ENCODE results near the gene NAB1. TPM values are rescaled to one million over a fixed set of nuclear protein-coding genes. Genes with fewer than 3 reads are reported as not detected.
A peak's percentile ranks its signal among the peaks of the same experiment; 100 is the strongest.
"Not testable (repeated sequence)": the region's sequence is repeated elsewhere in the genome, so short reads cannot be mapped to it uniquely, and the experiment has no call there.

NAB1 gene, protein sequence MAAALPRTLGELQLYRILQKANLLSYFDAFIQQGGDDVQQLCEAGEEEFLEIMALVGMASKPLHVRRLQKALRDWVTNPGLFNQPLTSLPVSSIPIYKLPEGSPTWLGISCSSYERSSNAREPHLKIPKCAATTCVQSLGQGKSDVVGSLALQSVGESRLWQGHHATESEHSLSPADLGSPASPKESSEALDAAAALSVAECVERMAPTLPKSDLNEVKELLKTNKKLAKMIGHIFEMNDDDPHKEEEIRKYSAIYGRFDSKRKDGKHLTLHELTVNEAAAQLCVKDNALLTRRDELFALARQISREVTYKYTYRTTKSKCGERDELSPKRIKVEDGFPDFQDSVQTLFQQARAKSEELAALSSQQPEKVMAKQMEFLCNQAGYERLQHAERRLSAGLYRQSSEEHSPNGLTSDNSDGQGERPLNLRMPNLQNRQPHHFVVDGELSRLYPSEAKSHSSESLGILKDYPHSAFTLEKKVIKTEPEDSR
- total RNA-seq, result 10 to 100 TPM; 23.4 to 23.7 TPM

DNA sequence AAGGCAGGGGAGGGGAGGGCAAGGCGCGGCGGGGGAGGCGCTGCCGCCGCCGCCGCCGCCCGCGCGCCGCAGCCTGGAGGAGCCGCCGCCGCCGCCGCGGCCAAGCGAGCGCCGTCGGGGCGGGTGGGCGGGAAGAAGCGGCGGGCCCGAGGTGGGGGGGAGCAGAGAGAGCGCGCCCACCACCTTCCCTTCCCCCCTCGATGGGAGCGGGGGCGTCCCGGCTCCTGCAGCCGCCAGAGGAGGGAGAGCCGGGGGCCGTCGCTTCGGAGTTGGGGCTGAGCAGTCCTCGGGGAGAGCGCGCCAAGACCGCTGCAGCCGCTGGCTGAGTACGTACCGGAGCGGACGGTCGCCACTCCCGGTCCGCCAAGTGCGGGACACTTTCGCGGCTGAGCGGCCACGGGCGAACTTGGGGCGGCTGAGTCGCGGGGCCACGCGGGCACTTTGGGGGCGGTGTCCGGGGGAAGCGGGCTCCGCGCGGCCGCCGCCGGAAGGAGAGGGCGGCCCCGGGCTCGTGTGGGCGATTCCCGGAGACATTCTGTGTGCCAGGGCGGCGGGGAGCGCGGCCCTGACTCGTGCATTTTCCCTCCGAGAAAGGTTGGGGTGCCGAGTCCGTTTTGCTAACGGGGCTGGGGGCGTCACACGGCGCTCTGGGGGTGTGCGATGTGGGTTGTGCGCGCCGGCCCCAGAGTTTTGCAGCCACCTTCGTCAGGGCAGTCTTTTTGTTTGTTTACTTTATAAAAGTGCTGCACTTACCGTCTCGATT lies at the start of gene NAB1:
TSS of gene NAB1 (plus strand) at position 49 of the 763 bp plus-strand sequence. CDS start 10,094 bp downstream, outside the sequence.
- Mint-ChIP-seq H3K4me3 (peak within 1 kb of the TSS; percentile 92), H3K27me3 (ENCODE audit: low read depth) (peaks cover 10% of the 10 kb centered on the region), H3K4me1 (ENCODE audit: low read depth) (peaks cover 18% of the 10 kb centered on the region), H3K36me3 (ENCODE audit: low read depth) (no peaks in the 10 kb centered on the region), H3K9me3 (ENCODE audit: insufficient read depth) (no peaks in the 10 kb centered on the region), H3K27ac (peak within 1 kb of the TSS; percentile 75)
- POLR2A ChIA-PET, result interaction anchor here (0.6 to 2.0 kb wide), 2 partner anchors 115 to 202 kb away, joined by 3 to 13 read pairs; partner anchors contain the start of gene NEMP2
- peak; percentile 60 for DNase-seq
- ATAC-seq, result peak; percentile 79
- CTCF ChIA-PET, result interaction anchor here (1.4 to 4.0 kb wide), 4 partner anchors 12 to 116 kb away, joined by 3 to 39 read pairs (median 7); no protein-coding TSS in a partner anchor

DNA sequence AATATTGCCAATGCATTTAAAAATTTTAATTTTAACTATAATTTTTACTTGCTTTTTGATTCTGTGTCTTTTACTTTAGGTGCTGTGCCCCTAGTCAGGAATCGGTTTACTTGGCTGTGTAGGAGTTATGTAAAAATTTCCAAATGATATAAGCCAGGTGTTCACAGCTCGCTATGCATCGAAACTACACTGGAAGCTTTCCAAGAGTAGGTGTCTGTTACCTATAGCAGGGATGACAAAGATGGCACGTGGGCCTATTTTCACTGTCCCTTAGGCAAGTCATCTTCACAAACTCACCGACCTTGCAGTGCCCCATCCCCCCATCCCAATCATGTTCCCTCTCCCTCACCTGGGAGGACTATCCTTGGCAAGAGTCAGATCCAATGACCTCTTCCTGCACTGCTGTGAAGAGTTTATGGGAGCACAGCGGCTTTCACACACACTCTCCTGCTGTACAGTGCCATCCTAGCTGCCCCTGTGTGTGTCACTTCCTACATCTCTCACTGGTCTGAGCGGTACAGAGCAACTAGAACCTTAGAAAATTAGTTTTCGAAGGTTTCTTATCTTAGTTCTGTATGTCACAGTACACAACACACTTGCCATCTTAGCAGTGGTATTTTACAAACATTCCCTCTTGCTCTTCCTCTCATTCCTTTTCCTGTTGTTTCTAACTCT lies 49.2 kb upstream of the NAB1 start:
- ATAC-seq (no peak), DNase-seq (no peak)
- Mint-ChIP-seq H3K36me3 (ENCODE audit: low read depth) (peaks cover 2% of the 10 kb centered on the region), H3K9me3 (ENCODE audit: insufficient read depth) (no peaks in the 10 kb centered on the region), H3K4me3 (no peak overlapping the region), H3K27ac (no peak overlapping the region), H3K4me1 (ENCODE audit: low read depth) (peaks cover 10% of the 10 kb centered on the region), H3K27me3 (ENCODE audit: low read depth) (no peaks in the 10 kb centered on the region)
- ChIA-PET CTCF (no interaction called here), POLR2A (interaction anchor here (0.6 kb wide), 1 partner anchor 35 kb away, joined by 3 read pairs; no protein-coding TSS in a partner anchor)

DNA sequence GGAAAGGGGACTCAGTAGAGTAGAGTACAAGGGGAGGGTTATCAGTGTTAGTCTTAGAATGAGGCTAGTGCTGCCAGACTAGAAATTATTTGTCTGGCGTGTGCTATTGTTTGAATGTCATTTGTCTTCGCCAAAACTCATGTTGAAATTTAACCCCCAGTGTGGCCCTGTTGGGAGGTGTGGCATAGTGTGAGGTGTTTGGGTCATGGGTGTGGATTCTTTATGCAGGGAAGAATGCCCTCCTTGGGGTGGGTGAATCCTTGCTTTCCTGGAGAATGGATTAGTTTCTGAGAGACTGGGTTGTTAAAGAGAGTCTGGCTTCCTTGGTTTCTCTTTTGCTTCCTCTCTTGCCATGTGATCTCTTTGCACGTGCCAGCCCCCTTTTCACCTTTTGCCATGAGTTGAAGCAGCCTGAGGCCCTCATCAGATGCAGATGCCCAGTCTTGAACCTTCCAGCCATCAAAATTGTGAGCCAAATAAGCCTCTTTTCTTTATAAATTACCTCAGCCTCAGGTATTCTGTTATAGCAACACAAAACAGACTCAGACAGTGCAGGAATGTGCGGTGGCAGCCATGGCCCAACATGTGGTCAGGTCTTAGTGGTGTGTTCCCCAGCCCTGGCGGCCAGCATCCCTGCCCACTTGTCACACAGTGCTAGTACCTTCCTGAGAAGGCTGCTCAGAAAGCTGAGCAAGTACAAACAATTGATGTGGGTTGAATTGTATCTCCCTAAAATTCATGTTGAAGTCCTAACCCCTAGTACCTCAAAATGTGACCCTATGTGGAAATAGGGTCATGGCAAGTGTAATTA lies 48.4 kb upstream of the NAB1 start:
- POLR2A ChIA-PET, result no interaction called here
- H3K9me3 Mint-ChIP-seq (ENCODE audit: insufficient read depth), result no peaks in the 10 kb centered on the region
- H3K27me3 Mint-ChIP-seq (ENCODE audit: low read depth), result no peaks in the 10 kb centered on the region
- CTCF ChIA-PET, result interaction anchor here (1.4 kb wide), 1 partner anchor 18 kb away, joined by 3 read pairs; no protein-coding TSS in a partner anchor
- no peak for DNase-seq
- peaks cover 2% of the 10 kb centered on the region for H3K36me3 Mint-ChIP-seq (ENCODE audit: low read depth)
- H3K4me1 Mint-ChIP-seq (ENCODE audit: low read depth), result peaks cover 10% of the 10 kb centered on the region
- ATAC-seq, result no peak
- no peak overlapping the region for H3K4me3 Mint-ChIP-seq
- no peak overlapping the region for H3K27ac Mint-ChIP-seq

DNA sequence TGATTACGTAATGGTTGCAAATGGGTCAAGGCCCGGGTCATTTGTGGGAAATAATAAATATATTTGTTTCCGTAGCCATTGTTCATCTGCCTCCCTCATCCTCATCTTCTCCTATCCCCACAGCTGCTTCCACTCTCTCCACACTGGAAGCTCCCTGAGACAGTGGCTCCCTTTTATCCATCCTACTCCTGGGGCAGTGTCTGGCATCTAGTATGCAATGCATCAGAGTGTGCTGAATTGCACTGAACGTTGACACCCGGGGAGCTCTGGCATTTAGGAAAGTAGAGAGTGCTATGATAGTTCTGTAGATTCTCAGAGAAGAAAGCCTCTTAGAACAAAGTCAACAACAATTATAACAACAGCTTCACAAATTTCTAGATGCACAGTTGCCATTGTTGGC lies 45.5 kb upstream of the NAB1 start:
- no peak for DNase-seq
- ChIA-PET POLR2A (interaction anchor here (0.7 kb wide), 1 partner anchor 28 kb away, joined by 3 read pairs; no protein-coding TSS in a partner anchor), CTCF (no interaction called here)
- H3K27ac Mint-ChIP-seq, result no peak overlapping the region
- H3K9me3 Mint-ChIP-seq (ENCODE audit: insufficient read depth), result no peaks in the 10 kb centered on the region
- peaks cover 10% of the 10 kb centered on the region for H3K4me1 Mint-ChIP-seq (ENCODE audit: low read depth)
- H3K4me3 Mint-ChIP-seq, result no peak overlapping the region
- no peak for ATAC-seq
- no peaks in the 10 kb centered on the region for H3K36me3 Mint-ChIP-seq (ENCODE audit: low read depth)
- no peaks in the 10 kb centered on the region for H3K27me3 Mint-ChIP-seq (ENCODE audit: low read depth)

DNA sequence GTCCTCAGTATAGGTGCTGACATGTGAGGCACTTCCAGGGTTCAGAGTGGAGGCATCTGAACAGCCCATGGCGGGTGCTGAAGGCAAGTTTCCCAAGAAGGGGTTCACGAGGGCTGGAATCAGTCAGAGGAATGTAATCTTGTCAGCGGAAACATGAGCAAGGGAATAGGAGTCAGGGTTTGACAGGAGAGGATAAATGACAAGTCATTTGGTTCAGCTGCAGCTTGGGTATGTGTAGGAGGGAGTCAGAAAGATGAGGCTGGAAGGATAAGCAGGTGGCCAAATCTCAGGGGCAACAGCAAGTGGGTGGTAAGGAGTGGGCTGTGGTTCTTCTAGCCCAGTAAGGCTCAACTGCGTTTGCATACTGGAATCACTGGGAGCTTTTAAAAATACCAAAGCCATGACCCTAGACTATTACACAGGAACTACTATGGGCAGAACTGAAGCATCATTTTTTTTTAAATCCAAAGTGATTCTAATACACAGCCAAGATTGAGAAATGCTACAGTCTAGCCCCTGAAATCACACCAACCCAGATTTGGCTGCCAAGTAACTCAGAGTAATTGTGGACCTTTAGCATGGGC lies 41.8 kb upstream of the NAB1 start:
- H3K4me3 Mint-ChIP-seq, result no peak overlapping the region
- H3K9me3 Mint-ChIP-seq (ENCODE audit: insufficient read depth), result no peaks in the 10 kb centered on the region
- ATAC-seq (no peak), DNase-seq (no peak)
- H3K4me1 Mint-ChIP-seq (ENCODE audit: low read depth), result no peaks in the 10 kb centered on the region
- ChIA-PET CTCF (no interaction called here), POLR2A (no interaction called here)
- no peaks in the 10 kb centered on the region for H3K27me3 Mint-ChIP-seq (ENCODE audit: low read depth)
- no peaks in the 10 kb centered on the region for H3K36me3 Mint-ChIP-seq (ENCODE audit: low read depth)
- no peak overlapping the region for H3K27ac Mint-ChIP-seq

DNA sequence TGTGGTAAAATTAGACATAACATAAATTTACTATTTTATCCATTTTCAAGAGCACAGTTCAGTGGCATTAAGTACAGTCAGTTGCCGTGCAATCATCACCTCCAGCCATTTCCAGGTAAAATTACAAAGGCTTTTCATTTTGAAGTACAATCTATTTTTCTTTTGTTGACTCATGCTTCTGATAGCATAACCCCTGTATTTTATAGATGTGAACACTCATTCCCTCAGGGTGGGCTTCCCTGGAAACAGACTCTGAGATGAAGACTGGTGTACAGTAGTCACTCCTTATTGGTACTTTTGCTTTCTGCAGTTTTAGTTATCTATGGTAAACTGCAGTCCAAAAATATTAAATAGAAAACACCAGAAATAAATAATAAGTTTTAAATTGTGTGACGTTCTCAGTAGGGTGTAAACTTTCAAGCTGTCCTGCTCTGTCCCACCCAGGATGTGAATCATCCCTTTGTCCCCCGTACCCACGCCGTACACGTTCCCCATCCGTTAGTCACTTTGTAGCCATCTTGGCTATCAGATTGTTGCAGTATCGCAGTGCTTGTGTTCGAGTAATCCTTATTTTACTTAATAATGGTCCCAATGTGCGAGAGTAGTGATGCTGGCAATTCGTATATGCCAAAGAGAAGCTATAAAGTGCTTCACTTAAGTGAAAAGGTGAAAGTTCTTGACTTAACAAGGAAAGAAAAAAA lies 41.1 kb upstream of the NAB1 start:
- Mint-ChIP-seq H3K4me1 (ENCODE audit: low read depth) (no peaks in the 10 kb centered on the region), H3K4me3 (no peak overlapping the region), H3K27ac (no peak overlapping the region)

DNA sequence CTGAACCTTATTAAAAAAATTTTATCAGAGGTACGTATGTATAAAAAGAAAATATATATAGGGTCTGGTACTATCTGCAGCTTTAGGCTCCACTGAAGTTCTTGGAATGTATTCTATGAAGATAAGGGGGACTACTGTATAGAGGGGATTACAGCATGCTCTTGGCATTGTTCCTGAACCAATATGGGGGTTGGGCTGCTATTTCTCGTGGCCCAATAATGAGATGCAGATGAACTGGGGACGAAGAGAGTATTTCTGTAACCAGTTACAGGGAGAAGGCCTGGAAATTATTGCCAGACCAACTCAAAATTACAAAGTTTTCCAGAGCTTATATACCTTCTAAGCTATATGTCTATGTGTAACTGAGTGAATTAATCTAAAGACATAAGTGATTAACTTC lies 40.0 kb upstream of the NAB1 start:
- CTCF ChIA-PET, result interaction anchor here (0.8 kb wide), 1 partner anchor 95 kb away, joined by 3 read pairs; no protein-coding TSS in a partner anchor
- POLR2A ChIA-PET; DNase-seq; H3K9me3 Mint-ChIP-seq (ENCODE audit: insufficient read depth); H3K27ac Mint-ChIP-seq; H3K4me3 Mint-ChIP-seq; H3K36me3 Mint-ChIP-seq (ENCODE audit: low read depth); H3K27me3 Mint-ChIP-seq (ENCODE audit: low read depth); H3K4me1 Mint-ChIP-seq (ENCODE audit: low read depth); ATAC-seq: not testable (repeated sequence)

More for the DNA sequence above, 41.1 kb upstream of the NAB1 start:
- no peak for ATAC-seq
- no peaks in the 10 kb centered on the region for H3K36me3 Mint-ChIP-seq (ENCODE audit: low read depth)
- ChIA-PET POLR2A (no interaction called here), CTCF (no interaction called here)
- H3K27me3 Mint-ChIP-seq (ENCODE audit: low read depth), result no peaks in the 10 kb centered on the region
- no peaks in the 10 kb centered on the region for H3K9me3 Mint-ChIP-seq (ENCODE audit: insufficient read depth)
- DNase-seq, result no peak

DNA sequence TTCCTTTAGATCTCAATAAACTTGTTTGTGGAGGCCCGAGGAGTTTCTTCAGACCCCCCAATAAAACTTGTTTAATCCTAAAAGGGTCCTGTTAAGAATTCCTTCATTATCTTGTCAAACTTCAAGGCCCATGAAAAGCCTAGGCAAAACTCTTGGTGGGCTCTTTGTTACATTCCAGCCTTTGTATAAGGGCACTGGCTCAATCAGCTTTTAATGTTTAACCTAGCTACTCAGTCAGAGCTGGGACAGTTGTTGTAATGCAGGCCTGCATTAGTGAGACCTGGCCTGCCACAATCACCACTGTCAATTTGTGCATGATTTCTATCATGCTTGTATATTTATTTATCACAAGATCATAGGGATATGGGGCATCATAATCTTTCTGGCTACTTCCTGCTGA lies 39.5 kb upstream of the NAB1 start:
- POLR2A ChIA-PET, result not testable (repeated sequence)

DNA sequence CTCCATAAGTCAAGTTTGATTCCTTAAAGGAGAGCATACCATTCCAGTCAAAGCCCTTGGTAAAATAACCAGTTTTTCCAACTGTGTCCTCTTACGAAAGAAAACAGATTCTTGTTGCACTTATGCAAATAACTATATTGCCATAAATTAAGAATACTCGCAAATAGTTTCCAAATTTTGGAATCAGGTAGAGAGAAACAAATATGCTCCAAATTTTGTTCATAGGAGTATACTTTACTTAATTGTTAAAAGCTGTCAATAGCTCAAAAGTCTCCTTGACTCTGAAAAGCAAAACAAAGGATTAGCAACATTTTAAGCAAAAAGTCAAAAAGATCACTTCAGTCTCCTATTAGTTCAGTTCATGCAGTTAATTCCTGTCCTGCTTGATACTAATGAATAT lies 38.4 kb upstream of the NAB1 start:
- POLR2A ChIA-PET, result interaction anchor here (0.5 kb wide), 1 partner anchor 9 kb away, joined by 3 read pairs; no protein-coding TSS in a partner anchor
- H3K36me3 Mint-ChIP-seq (ENCODE audit: low read depth), result not testable (repeated sequence)

More for the DNA sequence above, 39.5 kb upstream of the NAB1 start:
- ATAC-seq; H3K9me3 Mint-ChIP-seq (ENCODE audit: insufficient read depth); H3K27ac Mint-ChIP-seq; H3K4me3 Mint-ChIP-seq; H3K36me3 Mint-ChIP-seq (ENCODE audit: low read depth); H3K27me3 Mint-ChIP-seq (ENCODE audit: low read depth); DNase-seq; H3K4me1 Mint-ChIP-seq (ENCODE audit: low read depth): not testable (repeated sequence)
- CTCF ChIA-PET, result interaction anchor here (0.7 kb wide), 1 partner anchor 11 kb away, joined by 3 read pairs; no protein-coding TSS in a partner anchor

DNA sequence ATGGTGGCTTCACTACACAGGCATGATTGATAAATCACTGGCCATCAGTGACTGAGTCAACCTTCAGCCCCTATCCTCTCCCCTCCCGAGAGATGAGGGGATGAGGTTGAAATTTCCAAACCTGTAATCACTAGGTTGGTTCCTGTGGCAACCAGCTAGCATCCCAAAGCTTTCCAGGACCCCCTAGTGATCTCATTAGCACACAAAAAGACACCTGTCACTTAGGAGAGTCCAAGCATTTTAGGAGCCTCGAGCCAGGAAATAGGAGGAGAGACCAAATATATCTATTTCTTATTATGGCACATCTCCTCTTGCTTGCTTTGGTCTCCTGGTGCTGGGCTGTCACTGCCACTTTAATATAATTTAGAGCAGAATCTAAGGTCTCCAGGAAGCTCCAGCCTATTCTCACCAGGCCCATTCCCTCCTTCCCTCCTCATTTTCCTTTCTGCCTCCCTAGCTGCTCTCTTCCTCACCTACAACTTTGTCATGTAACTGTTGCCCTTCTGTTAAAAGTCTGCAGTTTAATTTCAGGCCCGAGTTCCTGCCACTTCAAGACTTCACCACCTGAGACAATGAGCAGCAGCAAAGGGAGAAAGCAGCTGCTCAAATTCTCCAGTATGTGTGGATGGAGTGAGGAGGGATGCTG lies 33.2 kb upstream of the NAB1 start:
- Mint-ChIP-seq H3K9me3 (ENCODE audit: insufficient read depth) (no peaks in the 10 kb centered on the region), H3K27ac (no peak overlapping the region), H3K4me1 (ENCODE audit: low read depth) (no peaks in the 10 kb centered on the region), H3K36me3 (ENCODE audit: low read depth) (no peaks in the 10 kb centered on the region), H3K27me3 (ENCODE audit: low read depth) (no peaks in the 10 kb centered on the region), H3K4me3 (no peak overlapping the region)
- CTCF ChIA-PET, result no interaction called here
- DNase-seq (no peak), ATAC-seq (no peak)
- POLR2A ChIA-PET, result no interaction called here

More for the DNA sequence above, 38.4 kb upstream of the NAB1 start:
- H3K27ac Mint-ChIP-seq; H3K4me1 Mint-ChIP-seq (ENCODE audit: low read depth); ATAC-seq; CTCF ChIA-PET; DNase-seq; H3K4me3 Mint-ChIP-seq; H3K27me3 Mint-ChIP-seq (ENCODE audit: low read depth); H3K9me3 Mint-ChIP-seq (ENCODE audit: insufficient read depth): not testable (repeated sequence)
